DOHH2 (cell line): Measurements from ENCODE around the gene FBXO15.

Experiments used
- H3F3A ChIP-seq: fragments of 200-600 bp; sonication (generic), shearing (Covaris generic); 2 replicates; pipeline ENCODE4 v1.6.0; 2016; ENCODE audit warnings: antibody characterized with exemption, mild to moderate bottlenecking; ENCODE audit not compliant: control insufficient read depth, insufficient read depth
- H3K27ac ChIP-seq: fragments of 200-600 bp; sonication (generic); 2 replicates; pipeline ENCODE4 v1.5.1; 2014; ENCODE audit warnings: low read depth, mild to moderate bottlenecking, low read length, moderate library complexity
- H3K27me3 ChIP-seq: fragments of 200-600 bp; sonication (generic); 2 replicates; pipeline ENCODE4 v1.6.1; 2014; ENCODE audit warnings: mild to moderate bottlenecking, low read length, mixed read lengths; ENCODE audit not compliant: control insufficient read depth
- H3K36me3 ChIP-seq: fragments of 200-600 bp; sonication (generic); 2 replicates; pipeline ENCODE4 v1.6.1; 2014; ENCODE audit warnings: mild to moderate bottlenecking, low read length, moderate library complexity, mixed read lengths; ENCODE audit not compliant: control insufficient read depth
- H3K4me1 ChIP-seq: fragments of 200-600 bp; sonication (generic); 2 replicates; pipeline ENCODE4 v1.6.1; 2014; ENCODE audit warnings: mild to moderate bottlenecking, low read length, mixed read lengths; ENCODE audit not compliant: control insufficient read depth
- H3K4me2 ChIP-seq: fragments of 200-600 bp; sonication (generic); 2 replicates; pipeline ENCODE4 v1.6.0; 2014; ENCODE audit warnings: mild to moderate bottlenecking, low read length, moderate library complexity
- H3K4me3 ChIP-seq: fragments of 200-600 bp; sonication (generic); 2 replicates; pipeline ENCODE4 v1.5.1; 2014; ENCODE audit warnings: mild to moderate bottlenecking, low read length, mixed read lengths
- H3K79me2 ChIP-seq: fragments of 200-600 bp; sonication (generic); 2 replicates; pipeline ENCODE4 v1.6.1; 2014; ENCODE audit warnings: mild to moderate bottlenecking, low read length, mixed read lengths; ENCODE audit not compliant: control insufficient read depth
- H3K9me2 ChIP-seq: fragments of 200-600 bp; sonication (generic); replicated peaks from 2 replicates; pipeline ENCODE4 v1.6.1; 2014; ENCODE audit warnings: mild to moderate bottlenecking, low read length, mixed read lengths; ENCODE audit not compliant: control insufficient read depth
- H3K9me3 ChIP-seq: fragments of 200-600 bp; sonication (generic); 2 replicates; pipeline ENCODE4 v1.6.1; 2014; ENCODE audit warnings: antibody characterized with exemption, low read length, mixed read lengths; ENCODE audit not compliant: control insufficient read depth, insufficient read depth
- H4K20me1 ChIP-seq: fragments of 200-600 bp; sonication (generic); 2 replicates; pipeline ENCODE4 v1.6.0; 2014; ENCODE audit warnings: low read depth, mild to moderate bottlenecking, antibody characterized with exemption, low read length, moderate library complexity; ENCODE audit not compliant: control insufficient read depth, insufficient read depth
- EZH2phosphoT487 ChIP-seq: fragments of 200-600 bp; sonication (generic); IDR thresholded peaks from 2 replicates; pipeline ENCODE4 v1.6.1; 2017; ENCODE audit warnings: borderline replicate concordance, mild to moderate bottlenecking, antibody characterized with exemption, low read length, moderate library complexity, mixed read lengths
- TF ChIP-seq, protein P1 (sequence below): fragments of 200-600 bp; sonication (generic); IDR thresholded peaks from one replicate; pipeline ENCODE4 v1.5.1; 2014; ENCODE audit warnings: antibody characterized with exemption, mild to moderate bottlenecking, low read depth, low read length; ENCODE audit not compliant: poor library complexity, severe bottlenecking

Gene FBXO15

DNA sequence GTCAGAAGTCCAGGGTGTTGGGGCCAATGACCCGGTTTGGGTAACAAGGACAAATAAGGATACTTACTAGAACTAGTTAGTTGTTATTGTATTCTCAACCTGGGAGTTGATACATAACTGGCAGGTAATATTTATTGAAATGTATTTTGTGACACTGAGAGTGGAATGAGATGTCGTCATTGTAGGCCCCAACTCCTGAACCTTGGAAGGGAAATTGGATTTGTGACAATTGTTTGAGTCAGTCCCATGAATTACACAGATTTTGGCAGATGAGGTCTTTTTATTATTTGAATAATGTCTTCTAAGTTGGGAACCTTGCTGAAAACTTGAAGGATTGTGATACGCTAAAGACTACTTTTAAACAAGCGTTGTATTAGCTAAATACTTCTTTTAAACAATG, 5.7 kb upstream of the FBXO15 start:
- peaks cover 14% of the 10 kb centered on the region; the same call in 1 of the 2 replicates for H4K20me1 ChIP-seq
- H3K79me2 ChIP-seq: peaks cover 77% of the 10 kb centered on the region
- peaks cover 26% of the 10 kb centered on the region for H3K4me1 ChIP-seq
- H3K4me3 ChIP-seq: no peak overlapping the region
- H3K4me2 ChIP-seq: no peak overlapping the region
- no peaks in the 10 kb centered on the region for H3F3A ChIP-seq
- no peak overlapping the region for H3K27ac ChIP-seq
- TF ChIP-seq, protein P1, sequence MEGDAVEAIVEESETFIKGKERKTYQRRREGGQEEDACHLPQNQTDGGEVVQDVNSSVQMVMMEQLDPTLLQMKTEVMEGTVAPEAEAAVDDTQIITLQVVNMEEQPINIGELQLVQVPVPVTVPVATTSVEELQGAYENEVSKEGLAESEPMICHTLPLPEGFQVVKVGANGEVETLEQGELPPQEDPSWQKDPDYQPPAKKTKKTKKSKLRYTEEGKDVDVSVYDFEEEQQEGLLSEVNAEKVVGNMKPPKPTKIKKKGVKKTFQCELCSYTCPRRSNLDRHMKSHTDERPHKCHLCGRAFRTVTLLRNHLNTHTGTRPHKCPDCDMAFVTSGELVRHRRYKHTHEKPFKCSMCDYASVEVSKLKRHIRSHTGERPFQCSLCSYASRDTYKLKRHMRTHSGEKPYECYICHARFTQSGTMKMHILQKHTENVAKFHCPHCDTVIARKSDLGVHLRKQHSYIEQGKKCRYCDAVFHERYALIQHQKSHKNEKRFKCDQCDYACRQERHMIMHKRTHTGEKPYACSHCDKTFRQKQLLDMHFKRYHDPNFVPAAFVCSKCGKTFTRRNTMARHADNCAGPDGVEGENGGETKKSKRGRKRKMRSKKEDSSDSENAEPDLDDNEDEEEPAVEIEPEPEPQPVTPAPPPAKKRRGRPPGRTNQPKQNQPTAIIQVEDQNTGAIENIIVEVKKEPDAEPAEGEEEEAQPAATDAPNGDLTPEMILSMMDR: no peak
- TF ChIP-seq EZH2phosphoT487: no peak
- no peaks in the 10 kb centered on the region for H3K27me3 ChIP-seq
- no peaks in the 10 kb centered on the region for H3K9me2 ChIP-seq
- peaks cover 83% of the 10 kb centered on the region for H3K36me3 ChIP-seq
- H3K9me3 ChIP-seq: no peaks in the 10 kb centered on the region

DNA sequence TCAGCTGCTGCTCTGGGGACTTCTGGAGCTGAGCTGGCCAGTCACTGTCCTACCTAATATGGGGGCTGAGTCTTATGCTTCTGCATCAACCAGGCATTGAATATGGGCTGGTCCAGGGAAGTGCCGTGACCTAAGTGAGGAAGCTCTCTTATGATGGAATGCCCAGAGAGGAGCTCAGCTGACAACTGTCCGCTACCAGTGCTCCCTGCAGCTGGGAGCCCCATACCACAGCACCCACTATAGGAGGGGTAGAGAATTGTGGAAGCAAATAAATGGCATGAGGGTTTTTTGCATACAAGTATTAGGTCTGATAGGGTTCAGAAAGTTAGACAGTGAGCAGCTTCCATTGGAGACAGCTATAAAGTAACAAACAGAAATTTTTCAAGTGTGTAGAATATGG, 5.2 kb upstream of the FBXO15 start:
- no peak overlapping the region for H3K27ac ChIP-seq
- H3K79me2 ChIP-seq: peaks cover 78% of the 10 kb centered on the region
- no peaks in the 10 kb centered on the region for H3K27me3 ChIP-seq

DNA sequence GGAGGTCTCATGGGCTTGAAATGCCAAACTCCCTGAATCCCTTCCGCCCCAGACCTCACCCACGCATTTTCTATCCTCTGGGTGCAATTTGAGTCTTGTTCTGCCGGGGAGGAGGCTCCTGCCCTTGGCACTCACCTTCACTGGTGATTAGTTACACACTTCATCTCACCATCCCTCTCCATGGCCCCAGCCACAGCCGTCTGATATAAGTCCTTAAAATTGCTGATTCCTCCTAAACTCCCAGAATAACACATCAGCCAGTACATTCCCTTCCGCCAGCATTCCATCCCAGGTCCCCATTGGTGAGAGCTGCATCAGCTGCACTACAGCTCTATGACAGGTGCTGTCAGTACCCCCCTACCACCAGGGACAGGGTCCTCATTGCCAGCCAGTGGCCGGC, 4.6 kb upstream of the FBXO15 start:
- Histone ChIP-seq H3K4me2 (no peak overlapping the region), H3K36me3 (peaks cover 72% of the 10 kb centered on the region), H3K27ac (no peak overlapping the region), H3K9me3 (no peaks in the 10 kb centered on the region), H3K4me1 (peaks cover 26% of the 10 kb centered on the region), H3K4me3 (no peak overlapping the region), H3K9me2 (no peaks in the 10 kb centered on the region), H3F3A (no peaks in the 10 kb centered on the region), H3K27me3 (no peaks in the 10 kb centered on the region), H4K20me1 (peaks cover 14% of the 10 kb centered on the region; the same call in 1 of the 2 replicates), H3K79me2 (peaks cover 78% of the 10 kb centered on the region)
- TF ChIP-seq, protein P1: no peak
- no peak for TF ChIP-seq EZH2phosphoT487

More for the DNA sequence above, 5.2 kb upstream of the FBXO15 start:
- H4K20me1 ChIP-seq: peaks cover 14% of the 10 kb centered on the region; the same call in 1 of the 2 replicates
- H3F3A ChIP-seq: no peaks in the 10 kb centered on the region
- H3K9me2 ChIP-seq: no peaks in the 10 kb centered on the region
- H3K4me2 ChIP-seq: no peak overlapping the region
- no peak overlapping the region for H3K4me3 ChIP-seq
- H3K4me1 ChIP-seq: peaks cover 26% of the 10 kb centered on the region
- peaks cover 78% of the 10 kb centered on the region for H3K36me3 ChIP-seq
- H3K9me3 ChIP-seq: no peaks in the 10 kb centered on the region
- no peak for TF ChIP-seq EZH2phosphoT487
- TF ChIP-seq, protein P1: no peak

DNA sequence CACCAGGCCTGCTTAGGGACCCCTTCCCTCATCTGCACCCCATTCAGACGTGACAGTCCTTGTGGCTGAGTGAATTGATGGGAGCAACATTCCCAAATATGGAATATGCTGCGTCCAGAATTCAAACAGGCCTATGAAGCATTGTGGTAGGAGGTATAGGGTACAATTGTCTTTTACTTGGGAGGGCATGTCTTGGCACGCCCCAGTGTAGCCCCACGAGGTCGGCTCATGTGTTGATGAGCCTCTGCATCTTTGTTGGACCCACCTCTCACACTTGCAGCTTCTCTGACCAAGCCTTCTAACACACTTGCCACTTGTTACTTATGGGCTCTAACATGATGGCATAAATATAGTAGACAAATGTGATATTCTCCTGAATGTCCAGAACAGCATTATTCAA, 2.2 kb upstream of the FBXO15 start:
- Histone ChIP-seq H3F3A (no peaks in the 10 kb centered on the region), H3K4me2 (peak overlapping the region; percentile 94), H4K20me1 (peaks cover 14% of the 10 kb centered on the region; the same call in 1 of the 2 replicates), H3K9me3 (no peaks in the 10 kb centered on the region), H3K79me2 (peaks cover 66% of the 10 kb centered on the region), H3K27me3 (no peaks in the 10 kb centered on the region), H3K9me2 (no peaks in the 10 kb centered on the region), H3K36me3 (peaks cover 54% of the 10 kb centered on the region), H3K4me3 (peak overlapping the region; percentile 92), H3K27ac (no peak overlapping the region), H3K4me1 (peaks cover 35% of the 10 kb centered on the region)
- TF ChIP-seq, protein P1: no peak
- no peak for TF ChIP-seq EZH2phosphoT487
